ENCODE data around the gene ANXA4.
"Not testable (repeated sequence)": the region's sequence is repeated elsewhere in the genome, so short reads cannot be mapped to it uniquely, and the experiment has no call there.

The ANXA4 gene

DNA sequence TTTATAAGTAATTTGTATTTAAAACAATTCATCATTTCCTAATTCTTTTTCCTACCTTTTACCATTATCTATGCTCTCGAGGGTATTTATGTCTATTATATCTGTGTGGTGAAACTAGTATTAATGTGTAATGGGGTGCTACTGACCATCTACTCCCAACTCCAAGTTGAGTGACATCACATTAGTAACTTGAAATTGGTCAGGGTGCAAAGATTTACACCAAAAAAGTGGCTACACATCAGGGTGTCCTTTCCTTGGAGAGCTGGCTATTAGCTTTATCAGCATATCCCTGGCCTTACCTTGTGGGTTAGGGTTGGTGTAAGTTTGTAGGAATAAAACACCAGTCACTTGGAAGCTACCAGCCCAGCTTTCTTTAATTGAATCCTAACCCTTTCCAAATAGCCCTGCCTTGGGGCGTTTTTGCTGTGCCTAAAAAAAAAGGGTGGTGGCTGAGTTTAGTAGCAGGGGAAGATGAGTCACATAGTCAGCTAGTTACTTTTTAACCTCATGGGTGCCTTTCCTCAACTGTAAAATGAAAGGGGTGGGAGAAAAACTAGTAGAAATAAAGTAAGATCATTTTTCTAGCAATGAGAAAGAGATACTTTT is 14.0 kb downstream of the ANXA4 start:
- peak; percentile 74 for DNase-seq

DNA sequence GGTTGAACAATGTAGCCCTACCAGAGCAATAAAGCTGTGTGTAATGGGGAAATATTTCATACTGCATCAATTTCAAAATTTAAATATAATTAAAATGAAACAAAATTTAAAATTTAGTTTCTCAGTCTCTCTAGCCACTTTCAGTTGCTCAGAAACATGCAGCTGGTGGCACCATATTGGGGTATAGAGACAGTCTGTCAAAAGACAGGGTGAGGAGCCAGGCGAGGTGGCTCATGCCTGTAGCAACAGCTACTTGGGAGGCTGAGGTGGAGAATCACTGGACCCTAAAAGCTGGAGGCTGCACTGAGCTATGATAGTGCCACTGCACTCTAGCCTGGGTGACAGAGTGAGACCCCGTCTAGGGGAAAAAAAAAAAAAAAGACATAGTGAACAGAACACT is 20.1 kb downstream of the ANXA4 start:
- DNase-seq: no peak

GRCh38 chr2:69762513-69763494 is 20.9 kb downstream of the ANXA4 start:
- peak; percentile 95 for DNase-seq

DNA sequence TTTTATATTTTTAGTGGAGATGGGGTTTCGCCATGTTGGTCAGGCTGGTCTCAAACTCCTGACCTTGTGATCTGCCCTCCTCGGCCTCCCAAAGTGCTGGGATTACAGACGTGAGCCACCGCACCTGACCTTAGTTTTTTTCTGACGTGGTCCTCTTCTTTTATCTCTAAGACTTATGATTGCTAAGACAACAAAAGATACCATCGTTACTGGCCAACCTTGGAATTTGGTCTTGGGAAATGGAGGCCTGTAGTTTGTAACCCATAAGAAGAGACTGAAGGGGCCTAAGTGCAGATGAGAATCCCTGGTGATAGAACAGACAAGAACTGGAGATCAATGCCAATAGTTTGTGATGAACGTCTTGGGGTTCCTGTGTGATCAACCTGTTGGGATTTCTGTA is 21.9 kb downstream of the ANXA4 start:
- not testable (repeated sequence) for DNase-seq

DNA sequence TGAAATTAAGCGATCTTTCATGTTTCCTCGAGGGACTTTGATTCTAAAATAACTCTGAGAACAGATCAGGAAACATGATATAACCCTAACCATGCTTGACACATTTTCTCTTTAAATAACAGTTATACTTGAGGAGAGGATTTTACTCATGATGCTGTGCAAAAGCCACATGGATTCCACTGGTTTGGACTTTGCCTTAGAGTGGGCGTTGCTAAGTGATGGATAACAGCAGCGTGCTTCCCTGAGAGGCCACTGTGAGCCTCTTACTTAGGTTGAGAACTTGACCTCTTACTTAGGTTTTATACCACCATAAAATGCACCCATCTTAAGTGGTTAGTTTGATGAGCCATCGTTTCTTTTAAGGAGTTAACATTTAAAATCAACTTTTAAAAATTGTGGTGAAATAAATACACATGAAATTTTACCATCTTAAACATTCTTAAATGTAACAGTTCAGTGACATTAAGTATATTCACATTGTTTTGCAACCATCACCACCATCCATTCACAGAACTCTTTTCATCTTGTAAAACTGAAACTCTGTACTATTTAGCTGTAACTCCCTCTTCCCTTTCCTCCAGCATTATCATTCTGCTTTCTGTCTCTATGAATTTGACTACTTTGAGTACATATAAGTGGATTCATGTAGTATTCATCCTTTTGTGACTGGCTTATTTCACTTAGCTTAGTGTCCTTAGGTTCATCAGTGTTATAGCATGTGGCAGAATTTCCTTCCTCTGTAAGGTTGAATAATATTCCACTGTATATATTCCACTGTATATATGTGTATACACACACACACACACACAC is 22.6 kb downstream of the ANXA4 start:
- DNase-seq: peak; percentile 67

DNA sequence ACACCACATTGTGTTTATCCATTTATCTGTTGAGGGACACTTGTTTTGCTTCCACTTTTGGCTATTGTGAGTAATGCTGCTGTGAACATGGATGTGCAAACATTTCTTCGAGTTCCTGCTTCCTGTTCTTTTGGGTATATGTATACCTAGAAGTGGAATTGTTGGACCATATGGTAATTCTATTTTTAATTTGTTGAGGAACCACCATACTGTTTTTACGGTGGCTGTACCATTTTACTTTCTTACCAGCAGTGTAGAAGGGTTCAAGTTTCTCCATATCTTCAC is 23.1 kb downstream of the ANXA4 start:
- DNase-seq: peak; percentile 74

- DNase-seq: no peak
Measured at GRCh38 chr2:69766014-69766413, 24.1 kb downstream of the ANXA4 start.

- no peak for DNase-seq
Measured at GRCh38 chr2:69767034-69767433, 25.1 kb downstream of the ANXA4 start.

DNA sequence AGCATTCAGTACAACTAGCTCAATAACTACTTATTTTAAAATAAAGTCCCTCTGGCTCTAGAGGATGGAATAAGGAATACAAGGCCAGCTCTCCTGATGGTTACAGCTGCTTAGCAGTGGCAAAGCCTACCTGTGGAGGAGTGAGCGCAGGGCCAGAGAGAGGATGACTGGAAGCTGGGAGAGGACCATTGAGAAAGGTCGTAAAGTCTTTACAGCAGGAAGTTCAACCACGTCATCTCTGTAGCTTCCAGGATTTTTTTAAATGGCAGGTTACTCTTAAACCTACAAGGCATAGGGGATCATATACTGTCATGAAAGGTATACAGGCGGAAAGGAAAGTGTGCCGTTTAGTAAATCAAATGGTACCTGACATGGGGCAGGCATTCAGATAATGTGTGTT is 26.3 kb downstream of the ANXA4 start:
- DNase-seq: no peak

GRCh38 chr2:69768789-69769188 is 26.9 kb downstream of the ANXA4 start:
- no peak for DNase-seq

DNA sequence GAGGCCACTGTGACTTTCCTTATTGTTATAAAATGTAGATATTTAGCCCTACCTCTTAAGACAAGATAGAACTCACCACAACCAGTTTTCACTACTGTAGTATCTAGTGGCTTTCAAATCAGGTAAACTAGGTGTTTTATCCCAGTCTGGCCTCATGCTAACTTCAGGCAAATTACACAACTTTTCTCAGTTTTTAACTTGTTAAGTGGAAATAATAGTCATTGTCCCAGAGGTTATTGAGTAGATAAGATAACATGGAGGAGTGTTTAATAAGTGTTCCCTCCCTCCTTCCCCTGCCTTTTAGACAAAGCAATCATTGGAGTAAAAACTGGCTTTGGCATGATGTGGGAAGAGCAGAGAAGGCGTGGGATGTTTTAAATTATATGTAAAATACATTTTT is 27.3 kb downstream of the ANXA4 start:
- DNase-seq: no peak

DNA sequence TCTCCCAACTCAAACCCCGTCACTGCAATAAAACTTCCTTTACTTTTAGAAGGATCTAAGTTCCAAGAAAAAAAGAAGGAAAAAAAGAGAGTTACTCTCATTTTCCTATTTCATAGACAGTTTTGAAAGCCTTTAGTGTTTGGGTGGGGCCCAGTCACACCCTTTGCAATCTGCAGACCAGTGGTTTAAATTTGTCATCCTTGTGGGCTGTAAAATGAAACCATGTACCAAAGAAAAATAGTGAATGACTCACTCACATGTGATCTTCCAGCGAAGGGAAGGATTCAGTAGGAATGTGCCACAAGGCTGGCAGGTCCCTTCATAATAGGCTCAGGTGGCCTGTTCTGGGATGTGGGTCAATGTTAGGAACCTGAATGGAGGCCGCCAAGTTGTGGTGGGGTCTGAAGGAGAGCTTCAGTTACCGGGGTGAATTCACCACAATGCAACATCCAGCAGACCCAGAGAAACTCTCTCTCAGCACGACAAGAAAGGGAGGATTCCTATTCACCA is 28.3 kb downstream of the ANXA4 start:
- DNase-seq: peak; percentile 93

- no peak for DNase-seq
Measured at GRCh38 chr2:69770747-69771146, 28.8 kb downstream of the ANXA4 start.

- peak; percentile 48 for DNase-seq
Measured at GRCh38 chr2:69771461-69771860, 29.5 kb downstream of the ANXA4 start.

GRCh38 chr2:69773206-69773605 is 31.3 kb downstream of the ANXA4 start:
- DNase-seq: peak; percentile 71

- DNase-seq: not testable (repeated sequence)
Measured at GRCh38 chr2:69774258-69774983, 32.5 kb downstream of the ANXA4 start.

- DNase-seq: peak; percentile 65
Measured at GRCh38 chr2:69774984-69775982, 33.3 kb downstream of the ANXA4 start.

DNA sequence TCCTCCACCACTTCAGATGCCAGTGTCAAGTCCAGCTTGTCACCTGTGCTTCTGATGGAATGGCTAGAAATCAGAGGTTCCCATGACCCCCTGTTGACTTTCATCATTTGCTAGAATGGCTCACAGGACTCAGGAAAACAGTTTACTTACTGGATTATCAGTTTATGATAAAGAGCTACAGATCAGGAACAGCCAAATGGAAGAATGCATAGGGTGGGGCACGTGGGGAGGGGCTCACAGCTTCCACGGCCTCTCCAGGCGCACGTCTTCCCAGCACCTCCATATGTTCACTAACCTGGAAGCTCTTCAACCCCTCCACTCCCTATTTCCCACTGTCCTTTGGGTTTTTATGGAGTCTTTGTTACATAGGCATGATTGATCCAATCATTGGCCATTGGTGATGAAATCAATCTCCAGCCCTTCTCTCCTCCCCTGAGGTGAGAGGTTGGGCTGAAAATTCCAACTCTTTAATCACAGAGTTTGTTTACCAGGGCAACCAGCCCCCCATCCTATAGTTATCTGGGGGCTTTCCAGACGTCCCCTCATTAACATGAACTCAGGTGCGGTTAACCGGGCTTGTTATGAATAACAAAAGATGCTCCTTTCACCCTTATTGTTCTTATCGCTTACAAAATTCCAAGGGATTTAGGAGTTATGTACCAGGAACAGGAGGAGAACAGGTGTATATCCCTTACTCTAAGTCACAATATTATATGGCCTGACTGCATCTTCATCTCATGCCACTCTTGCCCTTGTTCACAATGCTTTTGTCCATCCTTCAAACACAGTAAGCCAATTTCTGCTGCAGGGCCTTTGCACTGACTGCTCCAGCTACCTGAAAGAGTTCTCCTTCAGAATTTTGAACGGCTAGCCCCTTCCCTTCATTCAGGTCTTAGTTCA is 35.2 kb downstream of the ANXA4 start:
- no peak for DNase-seq

DNA sequence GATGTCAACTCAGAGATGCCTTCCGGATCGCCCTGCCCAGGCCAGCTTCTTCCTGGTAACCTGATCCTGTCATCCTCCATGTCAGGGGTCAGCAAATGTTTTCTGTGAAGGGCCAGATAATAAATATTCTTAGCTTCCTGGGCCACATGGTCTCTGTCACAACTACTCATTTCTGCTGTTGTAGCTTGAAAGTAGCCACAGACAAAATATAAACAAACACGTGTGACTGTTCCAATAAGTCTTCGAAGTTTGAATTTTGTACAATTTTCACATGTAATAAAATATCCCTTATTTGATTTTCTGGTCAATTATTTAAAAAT is 35.8 kb downstream of the ANXA4 start:
- no peak for DNase-seq

- no peak for DNase-seq
Measured at GRCh38 chr2:69779258-69780001, 37.5 kb downstream of the ANXA4 start.
